Endometrial microvascular endothelial cells (primary cell): ENCODE results near the gene CEACAM5. TPM values are rescaled to one million over a fixed set of nuclear protein-coding genes. Genes with fewer than 3 reads are reported as not detected.
"Not testable (repeated sequence)": the region's sequence is repeated elsewhere in the genome, so short reads cannot be mapped to it uniquely, and the experiment has no call there.

Experiments used
- in situ Hi-C: cut with HindIII; loops from 2 replicates; pipeline ENCODE4 v1.10.0; 2017; ENCODE audit warnings: low sequenced_read_pairs, low pct_unique_long_range_greater_than_20kb; ENCODE audit errors: inconsistent ontology term
- total RNA-seq: library from RNA; depleted of rRNA; stranded (reverse); fragments of >200 nt; gene quantifications from one replicate; pipeline ENCODE4 v1.2.3, GENCODE V29; 2015; ENCODE audit errors: inconsistent ontology term

Gene CEACAM5
- total RNA-seq, 1 donor from 2014 or later, result not detected

DNA sequence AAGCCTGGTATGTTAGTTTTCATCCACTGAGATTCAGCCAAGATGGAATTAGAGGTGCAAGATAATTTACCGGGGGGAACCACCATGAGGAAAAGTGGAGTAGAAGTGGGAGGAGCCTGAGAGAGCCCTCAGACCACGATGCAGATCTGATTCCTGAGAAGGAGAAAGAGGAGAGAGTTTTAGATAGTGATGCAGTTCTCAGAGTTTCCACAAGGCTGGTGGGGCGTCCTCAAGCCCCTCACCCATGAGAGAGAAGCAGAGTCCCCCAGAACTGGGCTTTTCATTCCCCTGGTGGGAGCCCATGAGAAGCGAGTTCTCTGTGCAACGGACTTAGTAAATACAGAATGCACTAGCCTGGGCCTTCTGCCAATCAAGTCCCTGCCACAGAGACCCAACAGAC is 18.1 kb downstream of the CEACAM5 start:
- in situ Hi-C loops, result no loop called here

DNA sequence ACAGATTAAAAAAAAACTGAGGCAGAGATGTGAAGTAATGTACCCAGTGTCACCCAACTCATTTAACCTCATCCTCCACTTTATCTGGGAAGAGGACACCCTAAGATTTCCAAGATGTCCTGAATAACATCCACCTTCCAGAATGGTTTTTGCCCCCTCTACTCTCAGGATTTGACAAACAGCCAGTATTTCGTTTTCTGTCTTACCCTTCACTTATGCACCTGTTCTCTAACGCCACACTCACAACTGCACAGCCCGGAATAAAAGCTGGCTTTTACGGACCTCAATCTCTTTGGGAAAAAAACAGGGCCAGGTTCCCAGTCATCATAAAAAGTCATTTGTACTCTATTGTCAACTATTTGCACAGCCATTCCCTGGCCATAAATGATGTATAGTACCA is 25.7 kb downstream of the CEACAM5 start:
- in situ Hi-C loops, result no loop called here

DNA sequence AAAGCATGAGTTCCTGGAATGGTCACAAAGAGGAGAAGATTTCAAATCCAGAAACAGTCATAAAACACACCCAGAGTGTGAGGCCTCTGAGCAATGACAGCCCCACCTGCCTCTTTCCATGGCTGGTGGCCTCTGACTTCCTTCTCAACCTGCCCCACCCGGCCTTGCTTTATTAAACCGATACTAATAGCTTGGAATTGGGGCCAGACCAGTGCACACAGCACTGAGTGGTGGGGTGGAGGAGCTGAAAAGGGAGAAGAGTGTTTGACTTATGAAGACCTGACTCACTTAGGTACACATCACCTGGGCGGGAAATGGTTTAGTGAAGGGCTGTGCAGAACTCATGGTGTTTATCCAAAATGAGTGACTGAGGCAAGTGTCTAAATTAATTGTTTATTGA is 26.2 kb downstream of the CEACAM5 start:
- in situ Hi-C loops, result no loop called here

DNA sequence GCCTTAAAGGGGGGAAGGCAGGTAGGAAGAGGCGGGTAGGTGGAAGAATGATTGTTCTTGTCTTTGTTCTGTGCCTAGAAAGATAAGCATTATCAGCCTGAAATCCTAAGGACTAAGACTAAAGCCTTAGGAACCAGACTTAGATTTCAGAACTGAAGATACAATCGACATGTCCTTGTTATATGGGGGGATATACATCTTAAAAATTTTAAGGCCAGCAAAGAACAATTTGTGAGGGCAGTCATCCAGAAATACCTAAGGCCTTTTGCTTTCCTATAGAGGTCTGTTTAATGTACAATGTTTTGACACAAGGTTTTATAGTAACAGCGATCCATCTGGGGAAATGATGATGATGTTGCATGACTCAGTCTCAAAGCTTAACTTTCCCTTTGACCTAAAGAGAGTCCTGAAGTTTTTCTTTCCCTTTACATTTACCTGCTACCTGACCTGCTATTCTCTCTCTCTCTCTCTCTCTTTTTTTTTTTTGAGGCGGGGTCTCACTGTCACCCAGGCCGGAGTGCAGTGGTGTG is 26.7 kb downstream of the CEACAM5 start:
- in situ Hi-C loops, result no loop called here

DNA sequence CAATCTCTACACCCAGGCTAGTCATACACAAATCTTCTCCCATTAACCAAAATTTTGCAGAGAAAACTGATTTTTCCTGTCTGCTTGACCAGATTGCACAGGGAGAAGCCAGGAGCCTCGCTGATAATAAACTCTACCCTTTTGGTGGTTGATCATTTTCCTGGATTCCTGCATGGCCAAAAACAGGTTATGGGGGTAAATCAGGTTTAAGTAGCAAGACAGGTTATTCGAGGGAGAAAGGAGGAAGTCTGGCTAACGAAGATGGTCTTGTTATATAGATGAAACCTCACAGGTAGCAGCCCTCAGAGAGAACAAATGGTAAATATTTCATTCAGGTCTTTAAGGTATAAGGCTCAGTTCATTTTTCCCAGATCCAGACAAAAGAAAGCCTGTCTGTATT is 30.9 kb downstream of the CEACAM5 start:
- in situ Hi-C loops, result no loop called here

DNA sequence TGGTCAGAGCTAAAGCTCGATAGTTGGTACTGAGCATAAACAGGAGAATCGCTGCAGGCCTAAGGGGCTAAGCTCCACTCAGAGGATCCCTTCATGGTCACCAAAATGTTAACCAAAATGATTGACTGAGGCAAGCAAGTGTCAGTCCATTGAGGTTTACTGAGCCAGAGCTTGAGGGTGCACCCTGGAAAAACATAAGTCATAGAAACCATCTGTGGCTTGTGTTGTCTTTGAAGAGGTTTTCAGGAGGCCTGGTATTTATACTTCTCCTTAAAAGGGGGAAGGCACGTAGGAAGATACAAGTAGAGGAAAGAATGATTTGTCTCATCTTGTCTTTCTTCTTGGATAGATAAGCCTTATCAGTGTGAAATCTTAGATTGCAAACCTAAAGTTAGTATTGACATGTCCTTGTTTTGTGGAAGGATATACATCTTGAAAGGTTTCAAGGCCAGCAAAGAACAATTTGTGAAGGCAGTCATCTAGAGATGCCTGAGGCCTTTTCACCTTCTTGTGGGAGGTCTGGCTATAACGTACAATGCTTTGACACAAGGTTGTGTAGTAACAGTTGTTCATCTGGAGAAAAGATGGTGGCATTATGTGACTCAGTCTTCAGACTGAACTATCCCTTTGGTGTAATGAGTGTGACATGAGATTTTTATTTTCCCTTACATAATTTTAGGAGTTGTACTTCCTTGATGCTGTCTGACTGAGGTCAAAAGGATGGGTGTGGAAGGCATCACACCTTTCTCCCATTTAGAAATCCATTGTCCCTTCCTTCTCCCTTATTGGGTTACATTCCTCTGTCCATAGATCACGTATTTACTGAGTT is 32.2 kb downstream of the CEACAM5 start:
- in situ Hi-C loops, result no loop called here

DNA sequence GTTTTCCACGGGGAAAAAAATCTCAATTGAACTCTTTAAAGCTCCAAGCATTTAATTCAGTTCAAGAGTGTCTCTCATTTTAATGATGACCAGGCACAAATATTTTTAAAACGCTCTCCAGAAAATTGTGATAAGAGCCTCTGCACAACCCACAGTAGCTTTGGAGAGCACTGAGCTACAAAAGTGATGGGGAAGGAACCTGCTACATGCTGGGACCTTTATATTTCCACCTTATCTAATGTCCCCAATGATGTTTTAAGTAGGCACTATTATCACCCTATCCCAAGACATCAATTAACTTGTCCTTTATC is 32.8 kb downstream of the CEACAM5 start:
- in situ Hi-C loops, result no loop called here

DNA sequence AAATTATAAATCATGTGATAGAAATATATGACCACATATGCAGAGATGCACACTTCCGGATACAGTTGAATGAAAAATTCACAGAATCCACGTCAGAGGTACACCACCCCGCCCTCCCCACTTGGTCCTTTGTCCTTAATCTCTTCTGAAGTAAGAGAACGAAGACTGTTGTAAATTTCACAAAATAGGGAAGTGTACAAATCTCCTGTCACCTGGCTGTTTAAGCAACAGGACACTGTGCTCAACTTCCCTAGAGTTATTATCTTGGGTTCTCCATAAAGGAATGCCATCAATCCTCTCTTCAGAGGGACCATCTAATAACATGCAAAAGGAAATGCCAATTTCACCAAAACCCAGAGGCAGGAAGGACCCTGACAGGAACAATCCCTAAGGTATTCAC is 36.4 kb downstream of the CEACAM5 start:
- in situ Hi-C loops, result no loop called here

DNA sequence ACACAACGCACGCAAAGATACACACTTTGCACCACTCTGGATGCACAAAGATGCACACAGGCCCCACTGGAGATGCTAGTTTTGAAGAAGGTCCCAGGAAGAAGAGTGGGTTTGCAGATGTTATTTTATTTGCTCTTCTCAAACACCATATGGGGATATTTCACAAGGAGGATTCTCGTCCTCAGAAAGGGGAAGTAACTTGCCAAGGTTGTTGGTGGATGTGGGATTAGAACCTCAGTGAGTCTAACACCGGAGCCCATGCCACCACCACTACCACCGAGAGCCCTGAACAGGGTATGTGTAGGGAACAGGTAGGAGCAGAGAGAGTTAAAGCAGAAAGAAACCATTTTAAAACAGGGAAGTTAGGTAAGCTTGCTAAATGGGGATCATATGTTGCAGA is 37.3 kb downstream of the CEACAM5 start:
- in situ Hi-C loops, result no loop called here

DNA sequence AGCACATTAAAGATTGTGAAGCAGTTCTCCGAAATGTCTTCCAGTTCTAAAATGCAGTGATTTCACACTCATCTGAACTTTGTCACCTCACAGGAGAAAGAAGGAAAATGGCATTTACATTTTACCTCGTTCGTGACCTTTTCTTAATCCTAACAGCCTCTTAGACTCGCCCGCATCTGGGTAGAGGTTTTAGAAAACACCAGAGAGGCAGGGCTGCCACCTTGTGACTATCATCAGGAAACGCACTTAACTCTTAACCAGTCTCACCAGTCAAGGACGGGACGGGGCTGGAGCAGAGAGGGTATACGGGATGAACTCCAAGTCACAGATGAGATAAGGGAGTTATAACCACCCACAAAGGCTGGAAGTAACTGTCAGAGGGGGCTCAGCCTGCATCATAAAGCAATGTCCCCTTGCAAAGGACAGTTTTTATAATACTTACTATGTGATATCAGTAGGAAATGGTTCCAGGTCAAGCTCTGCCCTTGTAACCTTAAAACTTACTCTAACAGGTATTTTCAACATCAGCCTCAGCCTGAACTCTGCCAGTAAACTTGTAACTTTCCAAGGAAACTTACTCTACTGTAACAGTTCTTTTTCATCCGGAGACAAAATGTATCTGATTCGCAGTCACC is 38.3 kb downstream of the CEACAM5 start:
- in situ Hi-C loops, result no loop called here

DNA sequence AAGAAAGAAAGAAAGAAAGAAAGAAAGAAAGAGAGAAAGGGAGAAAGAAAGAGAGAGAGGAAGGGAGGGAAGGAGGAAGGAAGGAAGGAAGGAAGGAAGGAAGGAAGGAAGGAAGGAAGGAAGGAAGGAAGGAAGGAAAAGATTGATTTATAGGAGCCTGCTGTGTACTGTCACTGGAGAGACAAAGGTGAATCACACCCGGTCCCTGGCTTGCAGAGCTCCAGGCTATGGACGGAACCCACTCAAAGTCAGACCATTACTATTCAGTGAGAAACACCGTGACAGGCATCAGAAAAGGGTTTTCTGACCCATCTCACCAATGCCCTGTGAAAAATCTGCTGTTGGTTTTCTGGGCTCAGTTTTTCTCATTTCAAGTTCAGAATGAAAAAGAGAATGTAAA is 39.6 kb downstream of the CEACAM5 start:
- in situ Hi-C loops, result no loop called here

DNA sequence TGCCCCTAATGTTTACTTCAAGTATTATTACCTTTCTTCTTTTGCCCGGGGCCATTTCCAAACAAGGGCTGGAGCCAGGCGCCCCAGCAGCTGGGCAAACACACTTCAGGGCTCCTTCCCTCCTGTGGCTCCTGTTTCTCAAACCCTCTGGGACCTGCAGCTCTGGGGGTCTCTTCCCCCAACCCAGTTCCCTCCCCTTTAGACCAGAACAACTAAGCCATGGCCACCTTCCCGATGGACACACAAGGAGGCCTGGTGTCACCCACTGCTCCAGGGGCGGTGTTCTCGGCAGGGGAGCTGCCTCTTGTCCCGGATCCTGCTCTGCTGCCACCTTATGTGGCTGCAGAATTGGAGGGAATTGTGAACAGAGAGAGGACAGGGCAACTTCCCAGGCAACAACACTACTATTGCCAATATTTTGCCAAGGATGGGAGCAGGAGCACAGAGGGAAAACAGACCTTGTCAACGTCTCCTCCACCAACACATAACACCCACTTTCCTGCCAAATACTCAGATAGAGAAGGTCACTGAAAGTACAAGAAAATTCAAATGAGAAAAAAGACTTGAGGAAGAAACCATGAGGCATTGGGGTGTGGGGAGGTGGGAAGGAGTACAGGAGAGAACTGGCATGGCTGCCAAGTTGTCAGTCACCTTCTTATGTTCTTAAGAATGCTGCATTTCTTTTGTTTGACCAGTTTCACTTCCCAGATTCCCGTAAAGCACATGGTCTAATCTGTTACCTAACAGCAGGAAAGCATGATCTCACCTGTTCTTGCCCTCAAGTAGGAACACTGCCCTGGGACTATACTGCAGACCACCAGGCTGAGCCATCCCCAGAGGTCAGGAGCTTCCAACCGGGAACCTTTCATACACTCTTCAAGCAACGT is 42.1 kb downstream of the CEACAM5 start:
- in situ Hi-C loops, result not testable (repeated sequence)

DNA sequence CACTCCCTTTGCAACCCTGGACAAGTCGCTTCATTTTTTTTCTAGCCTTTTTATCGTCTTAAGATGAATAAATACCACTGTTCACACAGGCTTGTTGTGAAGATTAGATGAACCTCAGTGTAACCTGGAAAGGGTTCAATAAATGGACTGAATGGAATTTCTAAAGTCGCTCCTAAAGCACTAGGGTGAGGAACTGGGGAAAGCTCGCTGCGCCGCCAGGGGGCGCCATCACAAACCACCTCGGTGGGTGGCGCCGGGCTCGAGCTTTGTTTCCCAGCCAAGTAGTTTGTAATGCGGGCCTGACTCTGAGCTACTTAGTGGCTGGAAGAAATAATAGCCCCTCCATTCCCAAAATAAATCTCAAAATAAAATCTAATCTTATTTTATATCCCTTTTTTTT is 44.7 kb downstream of the CEACAM5 start:
- in situ Hi-C loops, result no loop called here

DNA sequence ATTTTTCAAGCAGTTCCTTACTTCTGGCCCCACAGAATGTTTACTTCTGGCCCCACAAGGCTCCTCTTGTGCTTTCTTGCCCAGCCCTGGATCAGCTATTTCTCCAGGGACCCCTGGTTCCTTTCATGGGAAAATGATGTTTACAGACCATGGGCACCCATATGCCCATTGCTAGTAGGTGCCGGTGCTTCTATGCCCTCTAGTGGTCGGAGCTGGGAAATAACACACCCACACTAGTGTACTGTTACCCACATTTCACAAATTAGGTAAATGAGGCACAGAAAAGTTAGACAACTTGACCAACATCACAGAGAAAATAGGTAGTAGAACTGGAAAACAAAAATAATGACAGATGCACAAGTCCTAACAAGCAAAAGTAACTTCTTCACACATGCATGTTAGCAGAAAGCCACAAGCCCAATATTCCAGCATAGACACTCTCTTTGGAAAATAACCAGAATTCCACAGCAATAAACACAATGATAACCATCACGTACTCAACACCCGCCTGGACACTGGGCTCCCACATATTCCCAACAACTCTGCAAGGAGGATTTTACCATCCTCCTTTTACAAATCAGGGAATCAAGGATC is 45.6 kb downstream of the CEACAM5 start:
- in situ Hi-C loops, result no loop called here

DNA sequence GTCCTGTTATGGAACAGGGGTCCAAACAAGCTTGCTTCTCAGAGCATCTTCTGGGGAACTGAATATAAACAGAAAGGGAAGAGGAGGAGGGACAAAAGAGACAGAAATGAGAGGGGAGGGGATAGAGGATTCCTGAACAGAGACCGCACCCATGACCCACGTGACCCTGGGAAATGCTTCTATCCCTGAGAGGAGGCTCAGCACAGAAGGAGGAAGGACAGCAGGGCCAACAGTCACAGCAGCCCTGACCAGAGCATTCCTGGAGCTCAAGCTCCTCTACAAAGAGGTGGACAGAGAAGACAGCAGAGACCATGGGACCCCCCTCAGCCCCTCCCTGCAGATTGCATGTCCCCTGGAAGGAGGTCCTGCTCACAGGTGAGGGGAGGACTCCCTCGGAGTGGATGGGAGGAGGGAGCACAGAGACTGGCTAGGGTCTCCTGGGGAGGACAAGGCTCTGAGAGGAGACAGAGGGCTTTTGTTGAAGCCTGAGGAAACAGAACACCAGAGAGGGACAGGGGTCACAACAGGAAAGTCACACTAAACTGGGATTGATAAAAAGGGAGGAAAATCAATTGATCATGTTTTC is 47.0 kb downstream of the CEACAM5 start, which contains the start of gene CEACAM6:
Gene CEACAM6, plus strand, starts transcription at position 203 of the 586 bp plus-strand sequence. Its CDS starts 109 bp downstream, at position 312.
- in situ Hi-C loops, result no loop called here

DNA sequence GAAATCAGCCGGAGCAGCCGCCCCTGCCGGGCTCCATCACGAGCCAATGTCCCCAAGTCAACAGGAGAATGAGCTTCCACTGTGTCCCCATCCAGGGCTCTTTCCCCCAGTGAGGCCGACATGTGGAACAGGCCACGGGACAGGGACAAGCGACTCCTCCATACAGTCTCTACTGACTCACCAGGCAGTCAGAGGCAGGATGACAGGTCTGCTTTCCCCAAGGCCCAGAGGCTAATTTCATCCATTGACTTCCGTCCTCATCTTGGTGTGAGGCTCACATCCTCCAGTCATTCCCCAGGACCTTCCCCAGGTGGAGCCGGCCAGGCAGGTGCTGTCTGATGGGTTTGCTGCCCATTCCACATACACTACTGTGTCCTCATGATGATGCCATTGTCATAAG is 50.4 kb downstream of the CEACAM5 start:
- in situ Hi-C loops, result no loop called here

DNA sequence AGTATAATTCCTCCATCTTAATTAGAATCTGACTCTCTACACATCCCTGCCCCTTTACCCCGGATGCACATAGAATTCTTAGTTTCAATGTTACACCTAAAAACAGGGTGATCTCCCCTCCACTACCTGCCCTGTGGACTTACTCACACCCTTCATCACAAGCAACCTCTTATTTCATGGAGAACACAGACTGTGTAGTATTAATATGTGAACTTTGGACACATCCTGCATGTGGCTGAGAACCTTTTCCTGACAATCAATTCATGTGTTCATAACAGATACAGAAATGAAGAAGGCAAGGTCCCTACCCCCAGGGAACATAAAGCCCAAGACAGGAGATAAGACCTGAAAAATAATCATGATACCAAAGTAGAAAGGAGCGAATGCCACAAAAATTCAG is 58.7 kb downstream of the CEACAM5 start:
- in situ Hi-C loops, result no loop called here

DNA sequence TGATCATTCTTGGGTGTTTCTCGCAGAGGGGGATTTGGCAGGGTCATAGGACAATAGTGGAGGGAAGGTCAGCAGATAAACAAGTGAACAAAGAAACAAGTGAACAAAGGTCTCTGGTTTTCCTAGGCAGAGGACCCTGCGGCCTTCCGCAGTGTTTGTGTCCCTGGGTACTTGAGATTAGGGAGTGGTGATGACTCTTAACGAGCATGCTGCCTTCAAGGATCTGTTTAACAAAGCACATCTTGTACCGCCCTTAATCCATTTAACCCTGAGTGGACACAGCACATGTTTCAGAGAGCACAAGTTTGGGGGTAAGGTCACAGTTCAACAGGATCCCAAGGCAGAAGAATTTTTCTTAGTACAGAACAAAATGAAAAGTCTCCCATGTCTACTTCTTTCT is 59.7 kb downstream of the CEACAM5 start:
- in situ Hi-C loops, result not testable (repeated sequence)

DNA sequence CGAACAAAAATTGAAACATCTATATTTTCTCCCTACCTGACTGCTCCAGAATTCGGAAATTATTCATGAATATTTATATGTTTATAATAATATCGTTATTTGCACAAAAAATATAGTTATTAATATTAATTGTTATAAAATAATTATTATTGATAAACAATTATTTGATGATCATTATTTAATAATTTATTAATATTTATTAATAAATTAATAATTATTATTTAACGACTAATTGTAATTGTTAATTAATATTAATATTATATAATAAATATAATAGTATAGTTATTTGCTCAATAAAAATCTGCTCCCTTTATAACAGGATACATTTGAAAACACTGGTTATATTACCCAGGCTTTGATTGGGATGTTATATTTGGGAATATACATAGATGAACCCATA is 61.2 kb downstream of the CEACAM5 start:
- in situ Hi-C loops, result no loop called here
